GM19328 (cell line): ENCODE results near the gene HEYL.
"Not testable (repeated sequence)": the region's sequence is repeated elsewhere in the genome, so short reads cannot be mapped to it uniquely, and the experiment has no call there.

Source experiments
- ATAC-seq: cut with Tn5 transposase; IDR thresholded peaks from one replicate; pipeline ENCODE4 v1.9.1; 2021; ENCODE audit warnings: mild to moderate bottlenecking, moderate library complexity; ENCODE audit not compliant: unreplicated experiment

The HEYL gene

DNA sequence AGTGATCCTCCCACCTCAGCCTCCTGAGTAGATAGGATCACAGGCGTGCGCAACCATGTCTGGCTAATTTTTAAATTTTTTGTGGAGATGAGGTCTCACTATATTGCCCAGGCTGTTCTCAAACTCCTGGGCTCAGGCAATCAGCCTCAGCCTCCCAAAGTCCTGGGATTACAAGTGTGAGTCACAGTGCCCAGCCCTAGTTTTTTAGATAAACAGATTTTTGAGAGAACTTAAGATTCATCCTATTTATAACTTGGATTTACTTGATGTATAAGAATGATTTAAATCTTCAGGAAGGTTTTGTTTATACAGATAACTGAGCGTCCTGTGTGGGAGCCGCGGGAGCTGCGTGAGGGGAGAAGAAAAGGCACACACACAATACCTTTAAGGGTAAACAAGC, 26.2 kb downstream of the HEYL start:
- no peak for ATAC-seq

DNA sequence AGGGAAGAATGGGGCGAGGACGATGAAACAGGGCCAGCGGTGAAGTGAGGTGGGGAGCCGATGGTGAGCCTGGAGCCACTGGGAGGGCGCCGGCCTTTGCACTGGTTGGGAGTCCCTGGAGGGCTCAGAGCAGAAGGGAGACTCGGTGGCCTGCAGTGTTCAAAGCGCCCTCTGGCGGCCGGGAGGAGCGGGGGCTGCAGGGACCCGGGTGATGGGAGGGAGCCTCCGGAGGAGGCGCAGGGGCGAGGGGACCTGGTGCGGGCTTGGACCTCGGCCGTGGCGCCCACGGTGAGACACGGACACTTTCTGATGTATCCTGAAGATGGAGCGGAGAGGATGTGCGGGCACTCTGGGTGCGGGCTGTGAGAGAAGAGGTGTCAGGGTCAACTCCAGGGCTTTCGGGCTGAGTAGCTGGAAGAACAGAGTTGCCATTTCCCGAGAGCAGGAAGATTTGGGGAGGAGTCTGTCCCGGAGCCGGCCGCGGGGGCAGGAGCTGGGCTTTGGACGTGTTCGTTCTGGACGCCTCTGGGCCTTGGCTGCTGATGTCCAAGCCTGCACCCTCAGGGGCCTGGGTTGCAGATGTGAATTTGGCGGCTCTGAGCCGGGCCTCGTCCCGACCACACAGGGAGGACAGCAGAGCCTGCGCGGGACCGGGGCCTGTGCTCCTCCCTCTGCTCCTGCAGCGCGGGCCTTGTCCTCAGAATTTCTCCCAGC, 29.7 kb downstream of the HEYL start:
- peak; percentile 53 for ATAC-seq

DNA sequence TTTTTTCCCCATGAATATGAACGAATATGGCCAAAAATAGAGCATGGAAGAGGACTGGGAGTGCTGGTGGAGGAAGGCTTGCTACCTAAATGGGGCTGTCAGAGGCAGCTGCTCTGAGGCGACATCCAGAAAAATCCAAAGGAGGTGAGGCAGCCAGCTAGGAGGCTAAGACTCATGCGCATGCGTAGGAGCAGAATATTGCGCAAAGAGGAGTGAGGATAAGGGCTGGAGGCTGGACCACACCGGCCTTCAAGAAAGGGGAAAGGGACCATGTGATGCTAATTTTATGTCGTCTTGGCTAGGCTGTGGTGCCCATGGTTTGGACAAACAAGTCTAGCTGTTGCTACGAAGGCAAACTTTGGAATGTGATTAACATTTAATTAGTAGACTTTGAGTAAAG, 30.5 kb downstream of the HEYL start:
- no peak for ATAC-seq

DNA sequence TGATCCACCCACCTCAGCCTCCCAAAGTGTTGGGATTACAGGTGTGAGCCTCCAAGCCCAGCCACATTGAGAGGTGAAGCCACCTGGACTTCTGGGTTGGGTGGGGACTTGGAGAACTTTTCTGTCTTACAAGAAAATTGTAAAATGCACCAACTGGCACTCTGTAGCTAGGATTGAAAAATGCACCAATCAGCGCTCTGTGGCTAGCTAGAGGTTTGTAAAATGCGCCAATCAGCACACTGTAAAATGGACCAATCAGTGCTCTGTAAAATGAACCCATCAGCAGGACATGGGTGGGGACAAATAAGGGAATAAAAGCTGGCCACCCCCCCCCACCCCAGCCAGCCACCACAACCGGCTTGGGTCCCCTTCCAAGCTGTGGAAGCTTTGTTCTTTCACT, 35.8 kb downstream of the HEYL start:
- not testable (repeated sequence) for ATAC-seq

DNA sequence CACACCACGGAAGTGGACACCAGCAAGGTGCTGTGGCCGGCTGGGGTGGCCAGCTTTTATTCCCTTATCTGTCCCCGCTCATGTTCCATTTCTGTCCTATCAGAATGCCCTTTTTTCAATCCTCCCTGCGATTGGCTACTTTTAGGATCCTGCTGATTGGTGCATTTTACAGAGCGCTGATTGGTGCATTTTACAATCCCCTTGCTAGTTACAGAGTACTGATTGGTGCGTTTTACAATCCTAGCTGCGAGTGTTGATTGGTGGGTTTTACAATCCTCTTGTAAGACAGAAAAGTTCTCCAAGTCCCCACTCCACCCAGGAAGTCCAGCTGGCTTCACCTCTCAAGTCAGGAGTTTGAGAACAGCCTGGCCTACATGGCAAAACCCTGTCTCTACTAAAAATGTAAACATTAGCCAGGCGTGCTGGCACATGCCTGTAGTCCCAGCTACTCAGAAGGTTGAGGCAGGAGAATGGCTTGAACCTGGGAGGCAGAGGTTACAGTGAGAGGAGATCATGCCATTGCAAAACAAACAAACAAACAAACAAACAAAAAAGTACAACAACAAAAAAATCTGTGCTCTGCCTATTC, 37.7 kb downstream of the HEYL start:
- not testable (repeated sequence) for ATAC-seq

DNA sequence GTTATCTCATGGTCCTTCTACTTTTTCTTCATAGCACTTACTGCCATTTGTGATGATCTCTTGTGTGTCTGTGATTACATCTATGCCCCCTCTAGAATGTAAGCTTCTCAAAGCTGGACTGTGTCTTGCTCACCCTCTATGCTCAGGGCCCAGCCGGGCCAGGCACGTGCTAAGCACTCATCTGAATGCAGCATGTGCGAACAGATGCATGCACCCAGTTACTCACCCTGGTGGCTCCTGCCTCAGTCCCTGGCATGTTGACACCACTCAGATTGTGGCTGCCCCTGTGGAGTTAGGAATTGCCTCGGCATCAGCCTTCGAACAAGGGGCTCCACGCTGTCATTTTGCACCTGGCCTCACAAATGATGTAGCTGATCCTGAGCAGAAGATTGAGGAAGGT, 43.3 kb downstream of the HEYL start:
- no peak for ATAC-seq

DNA sequence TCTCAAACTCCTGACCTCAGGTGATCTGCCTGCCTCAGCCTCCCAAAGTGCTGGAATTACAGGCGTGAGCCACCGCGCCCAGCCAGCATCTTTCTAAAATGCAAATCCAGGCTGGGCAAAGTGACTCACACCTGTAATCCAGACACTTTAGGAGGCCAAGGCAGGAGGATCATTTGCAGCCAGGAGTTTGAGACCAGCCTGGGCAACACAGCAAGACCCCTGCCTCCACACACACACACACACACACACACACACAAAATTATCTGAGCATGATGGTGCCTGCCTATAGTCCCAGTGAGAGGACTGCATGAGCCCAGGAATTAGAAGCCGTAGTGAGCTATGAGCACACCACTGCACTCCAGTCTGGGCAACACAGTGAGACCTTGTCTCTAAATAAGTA, 46.1 kb downstream of the HEYL start:
- ATAC-seq: no peak

DNA sequence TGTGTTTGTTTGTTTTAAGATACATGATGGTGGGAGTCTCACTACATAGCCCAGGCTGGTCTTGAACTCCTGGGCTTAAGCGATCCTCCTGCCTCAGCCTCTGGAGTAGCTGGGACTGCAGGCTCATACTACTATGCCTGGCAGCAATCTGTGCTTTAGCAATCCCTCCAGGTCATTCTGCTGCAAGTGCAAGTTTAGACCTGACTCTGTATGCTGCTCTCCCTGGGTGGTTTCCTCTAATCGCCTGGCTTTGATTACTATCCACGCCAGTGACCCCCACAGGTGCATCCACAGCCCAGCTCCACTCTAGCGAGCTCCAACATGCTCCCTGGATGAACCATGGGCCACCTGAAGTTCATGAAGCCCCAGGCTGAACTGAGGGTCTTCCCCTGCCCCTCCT, 47.4 kb downstream of the HEYL start:
- no peak for ATAC-seq

DNA sequence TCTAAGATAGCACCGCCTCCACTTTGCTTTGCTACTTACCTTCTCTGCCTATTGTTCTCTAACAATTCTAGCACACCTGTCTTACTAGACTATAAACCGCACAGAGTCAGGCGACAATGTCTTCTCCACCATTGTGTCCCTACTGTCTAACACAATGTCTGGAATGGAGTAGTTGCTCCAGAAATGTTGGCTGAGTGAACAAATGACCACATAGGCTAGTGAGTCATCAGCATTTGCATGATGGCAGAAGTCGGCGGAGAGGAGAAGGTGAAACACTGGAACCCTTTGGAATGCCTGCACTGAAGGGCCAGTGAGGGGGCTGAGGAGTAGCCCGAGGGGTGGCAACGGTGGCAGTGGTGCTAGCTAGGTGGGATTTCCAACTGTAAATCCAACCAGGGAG, 48.9 kb downstream of the HEYL start:
- no peak for ATAC-seq

DNA sequence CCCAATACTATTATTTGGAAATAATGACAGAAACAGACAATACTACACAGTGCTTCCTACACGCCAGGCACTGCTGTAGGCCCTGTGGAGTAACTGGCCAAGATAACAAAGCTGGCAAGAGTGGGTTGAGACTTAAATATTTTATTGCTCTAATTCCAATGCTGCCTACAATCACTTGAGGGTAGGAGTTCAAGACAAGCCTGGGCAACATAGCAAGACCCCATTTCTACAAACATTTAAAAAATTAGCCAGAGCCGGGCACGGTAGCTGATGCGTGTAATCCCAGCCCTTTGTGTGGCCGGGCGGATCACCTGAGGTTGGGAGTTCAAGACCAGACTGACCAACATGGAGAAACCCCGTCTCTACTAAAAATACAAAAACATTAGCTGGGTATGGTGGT, 53.5 kb downstream of the HEYL start:
- no peak for ATAC-seq

DNA sequence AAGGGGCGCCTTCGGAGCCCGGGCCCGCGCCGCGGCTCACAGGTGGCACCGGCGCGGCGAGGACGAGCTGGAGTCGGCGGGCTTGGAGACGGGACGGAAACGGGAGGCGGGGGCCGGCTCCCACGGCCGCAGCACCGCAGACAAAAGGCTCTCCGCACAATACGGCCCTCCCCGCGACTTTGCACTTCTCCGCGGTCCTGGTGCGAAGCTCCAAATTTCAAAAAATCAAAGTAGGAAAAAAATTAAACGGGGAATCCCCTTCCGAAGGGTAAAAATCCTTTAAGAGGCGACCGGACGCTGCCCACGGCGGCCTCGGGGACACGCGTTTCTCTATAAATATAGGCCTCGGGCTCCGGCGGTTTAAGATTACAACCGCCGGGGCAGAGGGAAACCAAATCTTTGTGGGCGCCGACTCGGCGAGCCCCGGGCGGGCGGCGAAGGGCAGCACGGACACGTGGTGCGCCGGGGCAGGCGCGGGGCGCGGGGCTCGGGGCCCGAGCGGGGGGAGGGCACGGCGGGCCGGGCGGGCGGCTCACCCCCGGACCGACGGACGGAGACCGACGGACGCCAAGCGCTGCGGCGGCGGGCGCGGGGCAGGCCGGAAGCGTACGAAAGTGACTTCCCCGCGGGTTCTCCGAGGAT, 63.3 kb downstream of the HEYL start:
- peak; percentile 28 for ATAC-seq

DNA sequence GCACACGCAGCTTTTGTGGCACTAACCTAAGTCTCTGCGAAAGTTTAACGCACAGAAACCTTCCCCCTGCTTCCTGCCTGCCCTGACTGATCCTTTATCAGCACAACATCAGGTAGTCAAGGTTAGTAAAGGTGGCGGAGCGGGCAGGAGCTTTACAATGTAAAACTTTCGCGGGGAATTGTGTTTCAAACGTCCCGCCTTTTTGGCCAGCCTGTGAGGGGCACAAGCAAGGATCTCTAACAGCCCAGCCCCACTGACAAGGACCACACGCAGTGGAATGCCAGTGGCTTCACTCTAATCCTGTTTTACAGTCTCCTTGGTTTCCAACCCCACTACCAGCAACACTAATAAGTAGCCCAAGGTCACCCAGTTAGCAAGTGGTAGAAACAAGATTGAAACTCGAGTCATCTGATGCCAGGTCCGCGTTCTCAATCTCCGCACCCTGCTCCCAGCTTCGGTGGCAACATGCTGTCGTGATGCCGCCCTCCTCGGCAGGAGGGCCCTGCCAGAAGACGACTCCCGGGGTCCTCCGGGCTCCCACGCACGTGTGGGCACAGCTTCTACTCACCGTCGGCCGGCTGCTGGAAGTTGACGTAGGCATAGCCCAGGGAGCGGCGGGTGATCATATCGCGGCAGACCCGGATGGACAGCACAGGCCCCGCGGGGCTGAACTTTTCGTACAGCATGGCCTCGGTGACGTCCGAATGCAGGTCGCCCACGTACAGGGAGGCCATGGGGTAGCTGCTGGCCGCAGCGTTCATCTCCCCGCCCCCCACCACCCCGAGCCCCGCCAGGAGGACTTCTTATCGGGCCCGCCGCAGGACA, 64.0 kb downstream of the HEYL start:
- ATAC-seq: no peak

DNA sequence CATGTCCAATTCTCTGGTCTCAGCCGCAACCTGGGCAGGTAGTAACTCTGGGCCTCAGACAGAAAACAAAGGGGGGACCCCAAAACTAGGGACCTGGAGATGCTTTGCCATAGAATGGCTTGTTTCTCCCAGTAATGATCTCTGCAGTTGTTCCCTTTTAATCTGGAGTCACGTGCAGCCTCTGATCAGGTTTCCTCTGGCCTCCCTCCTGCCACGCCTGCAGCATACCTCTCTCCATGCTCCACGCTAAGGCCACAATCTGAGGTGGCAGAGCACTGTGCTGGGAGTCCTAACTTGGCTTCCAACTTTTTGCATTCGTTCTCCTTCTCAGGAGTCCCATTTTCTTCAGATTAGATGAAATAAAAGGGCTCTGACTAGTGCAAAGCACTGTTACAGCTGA, 64.8 kb downstream of the HEYL start:
- no peak for ATAC-seq
